Breast epithelium (tissue), 4 donors: ENCODE measurements around the gene TLL2. TPM values are rescaled to one million over a fixed set of nuclear protein-coding genes. Genes with fewer than 3 reads are reported as not detected.

Experiments used
- DNase-seq, 2 donors: peaks; one replicate each; pipeline ENCODE4 v3.0.0-alpha.2; 2019; ENCODE audit warnings: low spot score in 2 of 2
- H3K27ac ChIP-seq, 2 donors: fragments of 200-600 bp; sonication (generic) in 1 of 2; one replicate each; pipeline ENCODE4 v1.5.1; 2016 to 2019; ENCODE audit warnings: mild to moderate bottlenecking in 1 of 2
- H3K27me3 ChIP-seq, 2 donors: fragments of 200-600 bp; sonication (generic) in 1 of 2; one replicate each; pipeline versions ENCODE4 v1.5.1 to v1.6.0; 2017 to 2019; ENCODE audit warnings: control low read depth in 1 of 2, mild to moderate bottlenecking in 1 of 2
- H3K36me3 ChIP-seq: fragments of 200-600 bp; one replicate; pipeline ENCODE4 v1.5.1; 2019
- H3K4me1 ChIP-seq, 2 donors: fragments of 200-600 bp; sonication (generic); one replicate each; pipeline ENCODE4 v1.5.1; 2016 to 2019; ENCODE audit warnings: control low read depth in 1 of 2
- H3K4me3 ChIP-seq, 3 donors: fragments of 200-600 bp; sonication (generic); 1 replicate in 2 of 3; 2 replicates in 1 of 3; pipeline ENCODE4 v1.5.1; 2016 to 2019; ENCODE audit warnings: mild to moderate bottlenecking in 3 of 3, moderate library complexity in 2 of 3
- H3K9me3 ChIP-seq, 2 donors: fragments of 200-600 bp; sonication (generic) in 1 of 2; one replicate each; pipeline ENCODE4 v1.5.1; 2016 to 2019; ENCODE audit warnings: control low read depth in 1 of 2
- POLR2A ChIP-seq: fragments of 450-650 bp; IDR thresholded peaks from one replicate; pipeline ENCODE4 v1.6.1; 2016; ENCODE audit warnings: antibody characterized with exemption, mild to moderate bottlenecking, moderate library complexity
- POLR2AphosphoS5 ChIP-seq, 3 donors: sonication (generic); formaldehyde crosslinking; IDR thresholded peaks; one replicate each; pipeline ENCODE4 v1.6.1; 2017; ENCODE audit warnings: antibody characterized with exemption in 3 of 3
- intact Hi-C: fragments of 100-400 bp; cut with DNase I; formaldehyde crosslinking; loops from one replicate; pipeline ENCODE4 v1.15.1; 2023; ENCODE audit warnings: low total_unique reads
- total RNA-seq, 3 donors: library from RNA; depleted of rRNA; stranded (reverse); fragments of >200 nt; gene quantifications; one replicate each; pipeline ENCODE4 v1.1.0, GENCODE V29; 2016
- TF ChIP-seq, protein P1 (sequence below), 3 donors: fragments of 450-650 bp; IDR thresholded peaks; one replicate each; pipeline ENCODE4 v1.5.1; 2016 to 2017; ENCODE audit warnings: antibody characterized with exemption in 3 of 3, mild to moderate bottlenecking in 3 of 3, moderate library complexity in 3 of 3

The TLL2 gene
- total RNA-seq, 3 donors from 2014 or later, result under 0.01 TPM; not detected in 2

DNA sequence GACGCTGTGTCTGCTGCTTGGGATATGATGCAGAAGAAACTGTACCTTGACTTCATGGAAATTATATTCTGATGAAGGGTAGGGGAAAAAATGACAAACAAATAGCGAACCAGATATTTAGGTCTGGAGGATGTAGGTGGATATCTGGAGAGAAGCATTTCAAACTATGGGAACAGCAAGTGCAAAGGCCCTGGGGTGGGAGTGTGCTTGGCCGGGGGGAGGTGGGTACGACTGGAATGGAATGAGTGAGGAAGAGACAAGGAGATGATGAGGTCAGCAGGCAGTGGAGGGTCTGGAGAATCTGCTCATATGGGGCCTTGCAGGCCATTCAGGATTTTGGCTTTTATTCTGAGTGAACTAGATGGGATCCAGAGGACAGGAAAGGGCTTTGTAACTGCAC is 65.2 kb downstream of the TLL2 start:
- no peak for DNase-seq
- Histone ChIP-seq H3K4me3 (no peak overlapping the region), H3K9me3 (no peaks in the 10 kb centered on the region), H3K27me3 (no peaks in the 10 kb centered on the region), H3K4me1 (no peaks in the 10 kb centered on the region), H3K36me3 (no peaks in the 10 kb centered on the region), H3K27ac (no peak overlapping the region)
- TF ChIP-seq POLR2A, result no peak
- no peak for TF ChIP-seq POLR2AphosphoS5 (IDR thresholded peaks at IDR 0.05)
- TF ChIP-seq, protein P1, sequence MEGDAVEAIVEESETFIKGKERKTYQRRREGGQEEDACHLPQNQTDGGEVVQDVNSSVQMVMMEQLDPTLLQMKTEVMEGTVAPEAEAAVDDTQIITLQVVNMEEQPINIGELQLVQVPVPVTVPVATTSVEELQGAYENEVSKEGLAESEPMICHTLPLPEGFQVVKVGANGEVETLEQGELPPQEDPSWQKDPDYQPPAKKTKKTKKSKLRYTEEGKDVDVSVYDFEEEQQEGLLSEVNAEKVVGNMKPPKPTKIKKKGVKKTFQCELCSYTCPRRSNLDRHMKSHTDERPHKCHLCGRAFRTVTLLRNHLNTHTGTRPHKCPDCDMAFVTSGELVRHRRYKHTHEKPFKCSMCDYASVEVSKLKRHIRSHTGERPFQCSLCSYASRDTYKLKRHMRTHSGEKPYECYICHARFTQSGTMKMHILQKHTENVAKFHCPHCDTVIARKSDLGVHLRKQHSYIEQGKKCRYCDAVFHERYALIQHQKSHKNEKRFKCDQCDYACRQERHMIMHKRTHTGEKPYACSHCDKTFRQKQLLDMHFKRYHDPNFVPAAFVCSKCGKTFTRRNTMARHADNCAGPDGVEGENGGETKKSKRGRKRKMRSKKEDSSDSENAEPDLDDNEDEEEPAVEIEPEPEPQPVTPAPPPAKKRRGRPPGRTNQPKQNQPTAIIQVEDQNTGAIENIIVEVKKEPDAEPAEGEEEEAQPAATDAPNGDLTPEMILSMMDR (IDR thresholded peaks at IDR 0.05), result no peak
- intact Hi-C loops, result no loop called here

DNA sequence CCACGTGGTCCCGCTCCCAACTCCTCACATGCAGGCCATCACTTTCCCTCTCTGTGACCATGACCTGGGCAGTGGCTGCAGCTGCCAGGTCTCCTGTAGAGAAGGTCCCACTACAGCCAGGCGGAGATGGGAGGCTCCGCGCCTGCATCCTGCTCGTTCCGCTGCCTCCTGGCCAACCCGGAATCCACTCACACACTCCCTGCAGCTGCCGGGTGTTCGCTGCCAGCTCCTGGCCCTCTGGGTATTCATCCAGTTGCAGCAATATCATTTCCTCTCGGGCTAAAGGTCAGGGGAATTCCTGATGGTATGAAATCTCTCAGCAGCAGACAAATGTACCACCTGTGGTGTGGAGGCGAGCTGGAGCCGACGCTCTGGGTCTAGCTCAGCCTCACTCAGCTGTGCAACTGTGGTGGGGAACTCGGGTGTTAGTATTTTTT is 65.7 kb downstream of the TLL2 start:
- no peak for DNase-seq
- intact Hi-C loops, result no loop called here
- Histone ChIP-seq H3K4me3 (no peak overlapping the region), H3K9me3 (no peaks in the 10 kb centered on the region), H3K36me3 (no peaks in the 10 kb centered on the region), H3K27ac (no peak overlapping the region), H3K4me1 (no peaks in the 10 kb centered on the region), H3K27me3 (no peaks in the 10 kb centered on the region)
- TF ChIP-seq POLR2A (no peak), POLR2AphosphoS5 (IDR thresholded peaks at IDR 0.05) (no peak)
- TF ChIP-seq, protein P1 (IDR thresholded peaks at IDR 0.05), result no peak

DNA sequence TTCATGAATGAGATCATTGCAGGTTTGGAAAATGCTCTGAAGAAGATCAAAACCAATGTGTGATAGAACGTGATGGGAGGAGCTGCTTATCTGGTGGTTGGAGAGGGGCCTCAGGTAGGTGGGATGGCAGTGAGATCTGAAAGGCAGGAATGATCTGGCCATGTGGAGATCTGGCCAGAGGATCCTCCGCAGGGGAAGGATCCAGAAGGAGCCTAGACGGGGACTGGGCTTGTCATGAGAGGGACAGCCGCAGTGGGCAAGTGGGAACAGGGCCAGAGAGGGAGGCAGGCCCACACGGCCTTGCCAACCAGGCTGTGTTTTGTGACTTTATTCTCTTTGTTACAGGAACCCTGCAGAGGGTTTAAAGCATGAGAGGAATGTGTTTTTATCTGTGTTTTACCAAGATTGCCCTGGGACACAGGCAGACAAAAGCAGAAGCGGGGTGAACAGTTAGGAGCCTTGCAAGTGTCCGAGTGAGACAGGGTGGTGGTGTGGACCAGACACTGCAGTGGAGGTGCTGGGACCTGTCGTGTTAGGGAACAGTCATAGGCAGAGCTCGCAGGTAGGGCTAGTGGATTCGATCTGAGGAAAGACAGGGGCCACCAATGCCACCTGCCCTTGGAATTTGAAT is 66.6 kb downstream of the TLL2 start:
- no peak for TF ChIP-seq POLR2AphosphoS5 (IDR thresholded peaks at IDR 0.05)
- TF ChIP-seq, protein P1 (IDR thresholded peaks at IDR 0.05), result no peak
- no peak for TF ChIP-seq POLR2A
- Histone ChIP-seq H3K9me3 (no peaks in the 10 kb centered on the region), H3K27ac (no peak overlapping the region), H3K4me1 (no peaks in the 10 kb centered on the region), H3K36me3 (no peaks in the 10 kb centered on the region), H3K27me3 (no peaks in the 10 kb centered on the region), H3K4me3 (no peak overlapping the region)
- no peak for DNase-seq
- intact Hi-C loops, result no loop called here

DNA sequence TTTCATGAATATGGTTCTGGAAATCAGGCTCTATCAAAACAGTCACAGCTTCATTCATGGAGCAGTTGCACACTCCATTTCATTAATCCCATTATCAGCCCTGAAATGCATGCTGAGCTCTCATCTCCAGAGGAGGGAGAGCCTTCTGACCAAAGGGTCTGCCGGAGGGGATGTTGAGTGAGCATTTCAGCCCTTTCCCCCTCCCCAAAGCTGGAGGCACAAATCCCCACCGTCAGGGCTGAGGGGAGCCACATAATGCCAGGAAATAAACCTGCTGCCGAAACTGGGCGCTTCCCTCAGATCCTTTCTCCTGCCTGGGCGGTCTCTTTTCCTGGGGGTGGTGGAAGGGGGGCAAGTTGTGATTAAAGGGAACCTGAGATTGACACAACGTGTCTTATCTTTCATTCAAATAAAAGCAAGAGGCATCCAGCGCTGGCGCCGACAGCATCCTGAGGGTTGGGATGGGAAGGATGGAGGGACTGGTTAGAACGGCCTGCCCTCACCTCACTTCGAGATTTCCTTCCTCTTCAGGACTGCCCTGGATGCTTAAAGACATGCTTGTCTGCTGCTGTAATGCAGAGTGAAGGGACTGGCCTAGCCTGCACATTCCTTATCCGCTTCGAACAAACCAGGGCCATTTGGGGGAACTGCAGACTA is 71.6 kb downstream of the TLL2 start:
- Histone ChIP-seq H3K27me3 (no peaks in the 10 kb centered on the region), H3K4me3 (no peak overlapping the region), H3K4me1 (no peaks in the 10 kb centered on the region), H3K36me3 (no peaks in the 10 kb centered on the region), H3K27ac (no peak overlapping the region), H3K9me3 (no peaks in the 10 kb centered on the region)
- TF ChIP-seq POLR2AphosphoS5 (IDR thresholded peaks at IDR 0.05) (no peak), POLR2A (no peak)
- TF ChIP-seq, protein P1 (IDR thresholded peaks at IDR 0.05), result no peak
- intact Hi-C loops, result no loop called here
- DNase-seq, result no peak

GRCh38 chr10:96441322-96441885 is 72.3 kb downstream of the TLL2 start:
- Histone ChIP-seq H3K27ac (no peak overlapping the region), H3K36me3 (no peaks in the 10 kb centered on the region), H3K9me3 (no peaks in the 10 kb centered on the region), H3K27me3 (no peaks in the 10 kb centered on the region), H3K4me1 (no peaks in the 10 kb centered on the region), H3K4me3 (no peak overlapping the region)
- intact Hi-C loops, result no loop called here
- no peak for DNase-seq
- TF ChIP-seq POLR2A (no peak), POLR2AphosphoS5 (IDR thresholded peaks at IDR 0.05) (no peak)
- TF ChIP-seq, protein P1 (IDR thresholded peaks at IDR 0.05), result no peak
